ENCODE results near the gene AAK1. TPM values are rescaled to one million over a fixed set of nuclear protein-coding genes. Genes with fewer than 3 reads are reported as not detected.
"Not testable (repeated sequence)": the region's sequence is repeated elsewhere in the genome, so short reads cannot be mapped to it uniquely, and the experiment has no call there.

AAK1 gene
- total and polyA plus RNA-seq, 8 donors, result 12.9 to 115 (median 66.8) TPM

GRCh38 chr2:69428981-69429380 is 214.6 kb downstream of the AAK1 start:
- intact Hi-C loops (cut with DNase I; ENCODE audit: low total_unique reads), result no loop called here
- H3K36me3 ChIP-seq, result peaks cover 17 to 67% (median 58%) of the 10 kb centered on the region in 4 donors

DNA sequence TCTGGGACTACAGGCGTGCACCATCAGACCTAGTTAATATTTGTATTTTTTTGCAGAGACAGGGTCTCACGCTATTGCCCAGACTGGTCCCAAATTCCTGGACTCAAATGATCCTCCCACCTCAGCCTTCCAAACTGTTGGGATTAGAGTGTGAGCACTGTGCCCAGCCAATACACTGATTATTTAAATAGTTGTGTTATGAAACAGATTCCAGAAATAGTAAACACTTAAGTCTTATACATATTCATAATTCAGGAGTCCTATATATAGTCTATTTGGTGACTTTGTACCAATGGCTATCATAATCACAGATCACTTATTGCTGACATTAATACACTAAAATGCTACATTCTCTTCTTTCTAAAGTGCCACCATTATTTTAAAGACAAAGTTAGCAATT is 219.1 kb downstream of the AAK1 start:
- no peak for DNase-seq
- intact Hi-C loops (cut with DNase I; ENCODE audit: low total_unique reads), result no loop called here
- peaks cover 17 to 76% (median 69%) of the 10 kb centered on the region in 4 donors for H3K36me3 ChIP-seq

More at GRCh38 chr2:69428981-69429380, 214.6 kb downstream of the AAK1 start:
- DNase-seq, result no peak
- Histone ChIP-seq H3K27ac (peak overlapping the region in 2 of 5 donors; percentile 33 to 38), H3K9me3 (no peaks in the 10 kb centered on the region), H3K27me3 (no peaks in the 10 kb centered on the region), H3K4me1 (peaks cover 0 to 29% (median 11%) of the 10 kb centered on the region in 4 donors), H3K4me3 (no peak overlapping the region)
- TF ChIP-seq POLR2AphosphoS5 (IDR thresholded peaks at IDR 0.05), result no peak
- TF ChIP-seq, protein P1, sequence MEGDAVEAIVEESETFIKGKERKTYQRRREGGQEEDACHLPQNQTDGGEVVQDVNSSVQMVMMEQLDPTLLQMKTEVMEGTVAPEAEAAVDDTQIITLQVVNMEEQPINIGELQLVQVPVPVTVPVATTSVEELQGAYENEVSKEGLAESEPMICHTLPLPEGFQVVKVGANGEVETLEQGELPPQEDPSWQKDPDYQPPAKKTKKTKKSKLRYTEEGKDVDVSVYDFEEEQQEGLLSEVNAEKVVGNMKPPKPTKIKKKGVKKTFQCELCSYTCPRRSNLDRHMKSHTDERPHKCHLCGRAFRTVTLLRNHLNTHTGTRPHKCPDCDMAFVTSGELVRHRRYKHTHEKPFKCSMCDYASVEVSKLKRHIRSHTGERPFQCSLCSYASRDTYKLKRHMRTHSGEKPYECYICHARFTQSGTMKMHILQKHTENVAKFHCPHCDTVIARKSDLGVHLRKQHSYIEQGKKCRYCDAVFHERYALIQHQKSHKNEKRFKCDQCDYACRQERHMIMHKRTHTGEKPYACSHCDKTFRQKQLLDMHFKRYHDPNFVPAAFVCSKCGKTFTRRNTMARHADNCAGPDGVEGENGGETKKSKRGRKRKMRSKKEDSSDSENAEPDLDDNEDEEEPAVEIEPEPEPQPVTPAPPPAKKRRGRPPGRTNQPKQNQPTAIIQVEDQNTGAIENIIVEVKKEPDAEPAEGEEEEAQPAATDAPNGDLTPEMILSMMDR (IDR thresholded peaks at IDR 0.05), result no peak
- no peak for TF ChIP-seq POLR2A (IDR thresholded peaks at IDR 0.05)
- no peak for TF ChIP-seq EP300 (IDR thresholded peaks at IDR 0.05)
- WGBS, 5 donors, result 70 to 87% (median 83%) methylated on average over 2 of the region's 2 CpGs

GRCh38 chr2:69422198-69422597 is 221.3 kb downstream of the AAK1 start:
- Histone ChIP-seq H3K27ac (peak overlapping the region in 1 of 5 donors; percentile 8), H3K27me3 (no peaks in the 10 kb centered on the region), H3K36me3 (peaks cover 16 to 82% (median 76%) of the 10 kb centered on the region in 4 donors), H3K4me3 (no peak overlapping the region), H3K4me1 (peaks cover 0 to 6% (median 2%) of the 10 kb centered on the region in 4 donors), H3K9me3 (no peaks in the 10 kb centered on the region)
- TF ChIP-seq EP300 (IDR thresholded peaks at IDR 0.05) (no peak), POLR2A (IDR thresholded peaks at IDR 0.05) (no peak), POLR2AphosphoS5 (IDR thresholded peaks at IDR 0.05) (no peak)
- TF ChIP-seq, protein P1 (IDR thresholded peaks at IDR 0.05), result no peak
- DNase-seq, result no peak
- intact Hi-C loops (cut with DNase I; ENCODE audit: low total_unique reads), result no loop called here

More for the DNA sequence above, 219.1 kb downstream of the AAK1 start:
- 89 to 97% (median 93%) methylated on average over 2 of the region's 2 CpGs for WGBS, 5 donors
- Histone ChIP-seq H3K4me1 (peaks cover 0 to 22% (median 6%) of the 10 kb centered on the region in 4 donors), H3K4me3 (no peak overlapping the region), H3K27me3 (no peaks in the 10 kb centered on the region), H3K27ac (no peak overlapping the region), H3K9me3 (no peaks in the 10 kb centered on the region)
- TF ChIP-seq, protein P1 (IDR thresholded peaks at IDR 0.05), result no peak

DNA sequence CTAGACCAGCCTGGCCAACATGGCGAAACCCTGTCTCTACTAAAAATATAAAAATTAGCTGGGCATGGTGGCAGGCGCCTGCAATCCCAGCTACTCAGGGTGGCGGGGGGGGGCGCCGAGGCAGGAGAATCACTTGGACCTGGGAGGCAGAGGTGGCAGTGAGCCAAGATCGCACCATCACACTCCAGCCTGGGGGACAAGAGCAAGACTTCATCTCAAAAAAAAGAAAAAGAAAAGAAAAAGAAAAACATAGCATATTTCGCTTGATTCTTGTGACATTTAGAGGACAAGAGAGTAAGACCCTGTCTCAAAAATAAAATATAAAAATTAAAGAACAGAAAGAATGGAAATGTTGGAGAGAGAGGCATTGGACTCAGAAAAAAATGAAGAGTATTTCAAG is 224.4 kb downstream of the AAK1 start:
- H3K4me3 ChIP-seq; intact Hi-C loops (cut with DNase I; ENCODE audit: low total_unique reads); H3K27me3 ChIP-seq; H3K27ac ChIP-seq; DNase-seq; H3K9me3 ChIP-seq; H3K4me1 ChIP-seq: not testable (repeated sequence)
- 82 to 97% (median 85%) methylated on average over 7 of the region's 7 CpGs for WGBS, 5 donors
- H3K36me3 ChIP-seq, result peaks cover 18 to 87% (median 81%) of the 10 kb centered on the region in 4 donors

GRCh38 chr2:69416147-69416546 is 227.4 kb downstream of the AAK1 start:
- no peaks in the 10 kb centered on the region for H3K27me3 ChIP-seq
- H3K4me3 ChIP-seq, result no peak overlapping the region
- TF ChIP-seq POLR2A (IDR thresholded peaks at IDR 0.05), result no peak
- TF ChIP-seq, protein P1 (IDR thresholded peaks at IDR 0.05), result no peak
- no peak for TF ChIP-seq POLR2AphosphoS5 (IDR thresholded peaks at IDR 0.05)
- no peak for TF ChIP-seq EP300 (IDR thresholded peaks at IDR 0.05)
- WGBS, 5 donors, result 70 to 91% (median 78%) methylated on average over 1 of the region's 1 CpG
- no peak overlapping the region for H3K27ac ChIP-seq
- H3K36me3 ChIP-seq, result peaks cover 31 to 93% (median 89%) of the 10 kb centered on the region in 4 donors
- no peaks in the 10 kb centered on the region for H3K9me3 ChIP-seq
- H3K4me1 ChIP-seq, result no peaks in the 10 kb centered on the region
- intact Hi-C loops (cut with DNase I; ENCODE audit: low total_unique reads), result no loop called here
- DNase-seq, result no peak

Data from stomach (tissue), 9 donors.